ENCODE data around the gene KRTAP4-16. TPM values are rescaled to one million over a fixed set of nuclear protein-coding genes. Genes with fewer than 3 reads are reported as not detected.

KRTAP4-16 gene
- total and polyA plus RNA-seq, 2 of the 8 experiments (the other 6 are each of a cell fraction or from before 2014, with no cell fraction given), result not detected

DNA sequence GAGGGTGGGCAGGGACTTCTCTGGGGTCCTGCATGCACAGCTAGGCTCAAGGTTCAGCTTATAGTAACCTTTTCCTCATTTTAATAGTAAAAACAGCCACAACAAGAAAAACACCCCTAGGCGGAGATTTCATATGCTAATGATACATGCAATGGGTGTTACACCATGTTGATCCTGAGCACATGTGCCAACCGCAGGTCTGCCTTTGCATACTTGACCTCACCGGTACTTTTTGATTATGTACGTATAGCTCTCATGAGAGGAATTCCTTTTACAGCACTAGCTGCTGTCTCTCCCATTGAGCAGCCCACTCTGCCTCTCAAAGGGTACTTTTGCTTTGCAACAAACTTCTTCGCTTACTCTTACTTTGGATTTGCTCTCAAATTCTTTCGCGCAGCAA, 6.0 kb downstream of the KRTAP4-16 start (continued):
- TF ChIP-seq, protein P1, sequence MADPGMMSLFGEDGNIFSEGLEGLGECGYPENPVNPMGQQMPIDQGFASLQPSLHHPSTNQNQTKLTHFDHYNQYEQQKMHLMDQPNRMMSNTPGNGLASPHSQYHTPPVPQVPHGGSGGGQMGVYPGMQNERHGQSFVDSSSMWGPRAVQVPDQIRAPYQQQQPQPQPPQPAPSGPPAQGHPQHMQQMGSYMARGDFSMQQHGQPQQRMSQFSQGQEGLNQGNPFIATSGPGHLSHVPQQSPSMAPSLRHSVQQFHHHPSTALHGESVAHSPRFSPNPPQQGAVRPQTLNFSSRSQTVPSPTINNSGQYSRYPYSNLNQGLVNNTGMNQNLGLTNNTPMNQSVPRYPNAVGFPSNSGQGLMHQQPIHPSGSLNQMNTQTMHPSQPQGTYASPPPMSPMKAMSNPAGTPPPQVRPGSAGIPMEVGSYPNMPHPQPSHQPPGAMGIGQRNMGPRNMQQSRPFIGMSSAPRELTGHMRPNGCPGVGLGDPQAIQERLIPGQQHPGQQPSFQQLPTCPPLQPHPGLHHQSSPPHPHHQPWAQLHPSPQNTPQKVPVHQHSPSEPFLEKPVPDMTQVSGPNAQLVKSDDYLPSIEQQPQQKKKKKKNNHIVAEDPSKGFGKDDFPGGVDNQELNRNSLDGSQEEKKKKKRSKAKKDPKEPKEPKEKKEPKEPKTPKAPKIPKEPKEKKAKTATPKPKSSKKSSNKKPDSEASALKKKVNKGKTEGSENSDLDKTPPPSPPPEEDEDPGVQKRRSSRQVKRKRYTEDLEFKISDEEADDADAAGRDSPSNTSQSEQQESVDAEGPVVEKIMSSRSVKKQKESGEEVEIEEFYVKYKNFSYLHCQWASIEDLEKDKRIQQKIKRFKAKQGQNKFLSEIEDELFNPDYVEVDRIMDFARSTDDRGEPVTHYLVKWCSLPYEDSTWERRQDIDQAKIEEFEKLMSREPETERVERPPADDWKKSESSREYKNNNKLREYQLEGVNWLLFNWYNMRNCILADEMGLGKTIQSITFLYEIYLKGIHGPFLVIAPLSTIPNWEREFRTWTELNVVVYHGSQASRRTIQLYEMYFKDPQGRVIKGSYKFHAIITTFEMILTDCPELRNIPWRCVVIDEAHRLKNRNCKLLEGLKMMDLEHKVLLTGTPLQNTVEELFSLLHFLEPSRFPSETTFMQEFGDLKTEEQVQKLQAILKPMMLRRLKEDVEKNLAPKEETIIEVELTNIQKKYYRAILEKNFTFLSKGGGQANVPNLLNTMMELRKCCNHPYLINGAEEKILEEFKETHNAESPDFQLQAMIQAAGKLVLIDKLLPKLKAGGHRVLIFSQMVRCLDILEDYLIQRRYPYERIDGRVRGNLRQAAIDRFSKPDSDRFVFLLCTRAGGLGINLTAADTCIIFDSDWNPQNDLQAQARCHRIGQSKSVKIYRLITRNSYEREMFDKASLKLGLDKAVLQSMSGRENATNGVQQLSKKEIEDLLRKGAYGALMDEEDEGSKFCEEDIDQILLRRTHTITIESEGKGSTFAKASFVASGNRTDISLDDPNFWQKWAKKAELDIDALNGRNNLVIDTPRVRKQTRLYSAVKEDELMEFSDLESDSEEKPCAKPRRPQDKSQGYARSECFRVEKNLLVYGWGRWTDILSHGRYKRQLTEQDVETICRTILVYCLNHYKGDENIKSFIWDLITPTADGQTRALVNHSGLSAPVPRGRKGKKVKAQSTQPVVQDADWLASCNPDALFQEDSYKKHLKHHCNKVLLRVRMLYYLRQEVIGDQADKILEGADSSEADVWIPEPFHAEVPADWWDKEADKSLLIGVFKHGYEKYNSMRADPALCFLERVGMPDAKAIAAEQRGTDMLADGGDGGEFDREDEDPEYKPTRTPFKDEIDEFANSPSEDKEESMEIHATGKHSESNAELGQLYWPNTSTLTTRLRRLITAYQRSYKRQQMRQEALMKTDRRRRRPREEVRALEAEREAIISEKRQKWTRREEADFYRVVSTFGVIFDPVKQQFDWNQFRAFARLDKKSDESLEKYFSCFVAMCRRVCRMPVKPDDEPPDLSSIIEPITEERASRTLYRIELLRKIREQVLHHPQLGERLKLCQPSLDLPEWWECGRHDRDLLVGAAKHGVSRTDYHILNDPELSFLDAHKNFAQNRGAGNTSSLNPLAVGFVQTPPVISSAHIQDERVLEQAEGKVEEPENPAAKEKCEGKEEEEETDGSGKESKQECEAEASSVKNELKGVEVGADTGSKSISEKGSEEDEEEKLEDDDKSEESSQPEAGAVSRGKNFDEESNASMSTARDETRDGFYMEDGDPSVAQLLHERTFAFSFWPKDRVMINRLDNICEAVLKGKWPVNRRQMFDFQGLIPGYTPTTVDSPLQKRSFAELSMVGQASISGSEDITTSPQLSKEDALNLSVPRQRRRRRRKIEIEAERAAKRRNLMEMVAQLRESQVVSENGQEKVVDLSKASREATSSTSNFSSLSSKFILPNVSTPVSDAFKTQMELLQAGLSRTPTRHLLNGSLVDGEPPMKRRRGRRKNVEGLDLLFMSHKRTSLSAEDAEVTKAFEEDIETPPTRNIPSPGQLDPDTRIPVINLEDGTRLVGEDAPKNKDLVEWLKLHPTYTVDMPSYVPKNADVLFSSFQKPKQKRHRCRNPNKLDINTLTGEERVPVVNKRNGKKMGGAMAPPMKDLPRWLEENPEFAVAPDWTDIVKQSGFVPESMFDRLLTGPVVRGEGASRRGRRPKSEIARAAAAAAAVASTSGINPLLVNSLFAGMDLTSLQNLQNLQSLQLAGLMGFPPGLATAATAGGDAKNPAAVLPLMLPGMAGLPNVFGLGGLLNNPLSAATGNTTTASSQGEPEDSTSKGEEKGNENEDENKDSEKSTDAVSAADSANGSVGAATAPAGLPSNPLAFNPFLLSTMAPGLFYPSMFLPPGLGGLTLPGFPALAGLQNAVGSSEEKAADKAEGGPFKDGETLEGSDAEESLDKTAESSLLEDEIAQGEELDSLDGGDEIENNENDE (IDR thresholded peaks at IDR 0.05; ENCODE audit: insufficient replicate concordance, low read length), result no peak
- TF ChIP-seq GTF2F1 (IDR thresholded peaks at IDR 0.05; ENCODE audit: borderline replicate concordance, low read depth, low read length) (no peak), CBX8 (IDR thresholded peaks at IDR 0.05; ENCODE audit: borderline replicate concordance, low read depth, low read length) (no peak), ASH2L (IDR thresholded peaks at IDR 0.05; ENCODE audit: low read length) (no peak), SP1 (IDR thresholded peaks at IDR 0.05; ENCODE audit: low read depth, low read length) (no peak), EGR1 (IDR thresholded peaks at IDR 0.05; ENCODE audit: borderline replicate concordance, low read depth, low read length) (no peak), RAD21 (IDR thresholded peaks at IDR 0.05 in 1 of 2, conservative IDR thresholded peaks at IDR 0.05 in 1 of 2; ENCODE audit: low read depth in 2 of 2, low read length in 2 of 2) (no peak), RFX5 (IDR thresholded peaks at IDR 0.05; ENCODE audit: borderline replicate concordance, low read depth, low read length) (no peak), CHD1 (IDR thresholded peaks at IDR 0.05; ENCODE audit: low read depth, low read length) (no peak), NRF1 (IDR thresholded peaks at IDR 0.05; ENCODE audit: low read depth, low read length) (no peak)
- TF ChIP-seq, protein P2, sequence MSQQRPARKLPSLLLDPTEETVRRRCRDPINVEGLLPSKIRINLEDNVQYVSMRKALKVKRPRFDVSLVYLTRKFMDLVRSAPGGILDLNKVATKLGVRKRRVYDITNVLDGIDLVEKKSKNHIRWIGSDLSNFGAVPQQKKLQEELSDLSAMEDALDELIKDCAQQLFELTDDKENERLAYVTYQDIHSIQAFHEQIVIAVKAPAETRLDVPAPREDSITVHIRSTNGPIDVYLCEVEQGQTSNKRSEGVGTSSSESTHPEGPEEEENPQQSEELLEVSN (IDR thresholded peaks at IDR 0.05), result no peak
